Stimulated activated CD4-positive, alpha-beta T cell treated with anti-CD3 and anti-CD28 coated beads, TNF-alpha, amount 100 ng/mL, for 4 hours (primary cell): Measurements from ENCODE around the gene PSMB4.
"Not testable (repeated sequence)": the region's sequence is repeated elsewhere in the genome, so short reads cannot be mapped to it uniquely, and the experiment has no call there.

Experiments
- DNase-seq, 3 experiments: peaks; one replicate each; pipeline ENCODE4 v3.0.0-alpha.2; 2020; ENCODE audit warnings: low read depth in 3 of 3

The PSMB4 gene

DNA sequence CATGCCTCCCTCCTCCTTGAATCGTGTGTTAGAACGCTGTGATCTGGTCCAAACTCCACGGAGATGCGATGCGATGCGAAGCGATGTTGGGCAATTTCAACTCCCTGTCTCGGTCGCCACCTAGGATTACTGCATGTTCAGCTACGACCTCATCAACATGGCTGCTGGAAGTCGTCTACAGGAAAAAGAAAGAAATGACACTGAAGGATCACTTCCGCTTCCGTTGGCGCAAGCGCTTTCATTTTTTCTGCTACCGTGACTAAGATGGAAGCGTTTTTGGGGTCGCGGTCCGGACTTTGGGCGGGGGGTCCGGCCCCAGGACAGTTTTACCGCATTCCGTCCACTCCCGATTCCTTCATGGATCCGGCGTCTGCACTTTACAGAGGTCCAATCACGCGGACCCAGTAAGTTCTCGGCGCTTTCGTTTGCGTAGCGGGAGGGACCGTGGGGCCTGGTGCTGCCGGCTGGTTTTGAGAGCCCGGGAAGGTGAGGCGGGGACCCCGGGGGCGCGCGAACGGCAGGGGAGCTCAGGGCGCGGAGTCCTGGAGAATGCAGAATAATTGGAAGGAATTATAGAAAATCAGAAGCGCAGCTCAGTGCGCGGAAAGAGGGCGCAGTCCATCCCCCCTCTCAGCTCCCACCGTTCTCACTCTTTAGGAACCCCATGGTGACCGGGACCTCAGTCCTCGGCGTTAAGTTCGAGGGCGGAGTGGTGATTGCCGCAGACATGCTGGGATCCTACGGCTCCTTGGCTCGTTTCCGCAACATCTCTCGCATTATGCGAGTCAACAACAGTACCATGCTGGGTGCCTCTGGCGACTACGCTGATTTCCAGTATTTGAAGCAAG is at the start of gene PSMB4:
PSMB4 (plus strand) TSS at position 250 of the 848 bp plus-strand sequence; CDS start at position 265, 15 bp downstream.
- DNase-seq = peak; percentile 46 to 68 (median 64)

DNA sequence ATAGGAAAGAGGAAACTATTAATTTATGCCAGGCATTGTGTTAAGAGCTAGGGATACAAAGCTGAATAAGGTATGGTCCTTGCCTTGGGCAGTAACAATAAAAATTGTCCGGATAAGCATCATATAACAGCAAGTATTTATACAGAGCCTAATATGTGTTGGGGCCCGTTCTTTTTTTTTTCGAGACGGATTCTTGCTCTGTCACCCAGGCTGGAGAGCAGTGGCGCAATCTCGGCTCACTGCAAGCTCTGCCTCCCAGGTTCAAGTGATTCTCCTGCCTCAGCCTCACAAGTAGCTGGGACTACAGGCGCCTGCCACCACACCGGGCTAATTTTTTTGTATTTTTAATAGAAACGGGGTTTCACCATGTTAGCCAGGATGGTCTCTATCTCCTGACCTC is 49.0 kb upstream of the PSMB4 start:
- DNase-seq = not testable (repeated sequence)

DNA sequence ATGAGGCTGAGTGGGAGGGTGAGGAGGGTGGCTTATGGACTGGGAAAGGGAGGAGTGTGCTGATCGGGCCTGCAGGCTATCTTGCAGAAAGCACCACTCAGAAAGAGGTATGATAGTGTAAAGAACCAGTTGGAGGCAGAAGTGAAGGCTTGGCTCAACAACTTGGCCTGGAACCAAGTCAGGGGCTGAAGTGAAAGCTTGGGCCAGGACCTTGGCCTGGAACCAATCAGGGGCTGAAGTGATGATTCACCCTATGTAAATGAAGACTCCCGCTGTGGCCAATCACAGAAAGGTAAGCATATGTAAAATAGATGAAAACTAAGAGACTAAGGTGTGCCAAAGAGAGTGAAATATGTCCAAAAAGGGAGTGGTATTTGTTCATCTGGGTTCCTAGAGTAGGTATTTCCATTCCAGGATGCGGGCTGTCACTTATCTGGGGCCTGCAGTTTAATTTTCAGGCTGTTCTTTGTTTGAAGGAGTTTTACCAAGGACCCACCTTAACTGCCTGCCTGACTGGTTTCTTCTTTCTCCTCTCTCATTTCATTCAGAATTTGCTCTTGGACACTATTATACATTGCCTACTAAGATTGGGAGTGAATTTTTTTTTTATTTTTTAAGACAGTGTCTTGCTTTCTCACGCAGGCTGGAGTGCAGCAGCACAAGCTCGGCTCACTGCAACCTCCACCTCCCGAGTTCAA is 47.2 kb upstream of the PSMB4 start:
- no peak for DNase-seq

- DNase-seq = no peak
Measured at GRCh38 chr1:151356696-151357095, 42.7 kb upstream of the PSMB4 start.

GRCh38 chr1:151361883-151362282 is 37.5 kb upstream of the PSMB4 start:
- DNase-seq = no peak

- no peak for DNase-seq
Measured at GRCh38 chr1:151362308-151363155, 36.8 kb upstream of the PSMB4 start.

DNA sequence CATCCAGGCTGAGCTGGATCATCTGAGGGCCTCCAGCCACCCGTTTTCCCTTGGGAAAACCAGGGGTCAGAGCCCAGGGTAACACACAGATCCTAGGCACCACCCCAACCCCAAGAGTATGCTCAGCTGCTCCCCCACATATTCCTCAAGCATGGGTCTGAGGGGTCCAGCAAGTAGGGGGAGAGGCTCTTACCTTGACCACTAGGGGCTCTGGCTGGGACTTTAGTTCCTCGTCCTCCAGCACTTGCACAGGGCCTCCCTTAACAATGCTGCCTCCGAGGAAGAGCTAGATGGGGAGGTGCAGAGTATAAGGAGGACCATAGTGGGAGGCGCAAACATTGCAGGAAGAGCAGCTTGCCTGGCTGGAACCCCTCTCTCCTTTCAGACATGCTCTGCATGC is 34.4 kb upstream of the PSMB4 start:
- DNase-seq = no peak

DNA sequence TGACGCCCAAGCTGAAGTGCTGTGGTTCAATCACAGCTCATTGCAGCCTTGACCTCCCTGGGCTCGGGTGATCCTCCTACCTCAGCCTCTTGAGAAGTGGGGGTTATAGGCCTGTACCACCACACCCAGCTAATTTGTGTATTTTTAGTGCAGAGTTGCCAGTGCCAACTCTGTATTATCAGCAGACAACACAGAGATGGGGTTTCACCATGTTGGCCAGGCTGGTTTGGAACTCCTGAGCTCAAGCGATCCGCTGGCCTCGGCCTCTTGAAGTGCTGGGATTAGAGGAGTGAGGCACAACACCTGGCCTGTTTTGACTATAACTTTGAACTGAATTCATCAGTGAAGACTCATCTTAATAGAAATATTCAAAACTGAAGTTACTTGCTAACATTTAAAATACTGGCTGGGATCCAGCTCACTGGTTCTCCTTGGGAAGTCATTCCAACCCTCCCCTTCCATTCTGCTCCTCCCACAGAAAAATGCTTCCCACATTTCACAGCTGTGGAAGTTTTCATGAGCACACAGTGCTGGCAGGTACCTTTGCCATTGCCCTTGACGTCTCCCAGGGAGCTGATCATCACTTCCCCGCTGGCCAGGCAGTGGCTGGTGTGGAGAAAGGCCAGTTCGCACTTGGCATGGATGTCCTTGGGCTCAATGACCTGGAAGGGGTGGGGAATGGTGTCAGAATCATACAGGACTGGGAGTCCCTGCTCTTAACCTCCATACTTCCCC is 31.5 kb upstream of the PSMB4 start:
- DNase-seq = no peak

DNA sequence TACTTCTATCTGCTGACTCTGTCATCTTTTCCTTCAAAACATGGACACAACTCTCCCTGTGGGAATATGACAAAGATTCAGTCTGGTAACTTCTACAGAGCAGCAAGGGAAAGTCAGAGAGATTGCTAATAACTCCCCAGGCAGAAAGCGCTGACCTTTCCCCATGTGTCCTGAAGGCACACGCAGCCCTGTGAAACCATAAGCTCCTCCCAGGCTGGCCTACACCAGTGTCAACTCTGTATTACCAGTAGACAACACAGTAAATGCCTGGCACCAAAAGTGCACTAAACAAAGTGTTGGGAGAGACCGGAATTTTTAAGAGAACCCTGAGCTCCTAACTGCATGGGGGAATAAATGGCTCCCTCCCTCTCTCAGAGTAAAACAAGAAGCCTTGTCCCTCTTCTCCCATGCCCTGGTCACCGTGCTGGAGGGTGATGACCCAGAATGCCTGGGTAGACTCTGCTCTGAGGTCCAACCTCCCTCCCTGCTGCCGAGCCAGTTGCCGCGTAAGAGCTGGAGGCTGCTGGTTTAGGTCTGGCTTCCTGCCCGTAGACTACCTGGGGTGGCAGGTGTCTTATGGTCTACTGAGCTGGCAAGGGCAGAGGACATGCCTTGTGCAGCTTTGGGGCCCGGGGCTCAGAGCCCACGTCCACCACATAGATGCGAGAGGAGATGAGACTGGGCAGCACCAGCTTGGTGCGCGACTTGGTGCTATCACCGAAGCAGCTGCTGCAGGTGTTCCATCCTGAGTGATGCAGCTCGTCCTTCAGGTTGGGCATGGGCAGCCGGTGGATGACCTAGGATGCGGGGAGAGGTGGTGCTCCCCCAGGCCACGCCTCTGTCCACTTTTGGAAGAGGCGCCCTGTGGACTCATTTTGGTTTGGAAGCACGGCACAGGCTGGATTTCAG is 30.7 kb upstream of the PSMB4 start:
- DNase-seq = no peak

- DNase-seq = no peak
Measured at GRCh38 chr1:151369302-151369610, 30.1 kb upstream of the PSMB4 start.

DNA sequence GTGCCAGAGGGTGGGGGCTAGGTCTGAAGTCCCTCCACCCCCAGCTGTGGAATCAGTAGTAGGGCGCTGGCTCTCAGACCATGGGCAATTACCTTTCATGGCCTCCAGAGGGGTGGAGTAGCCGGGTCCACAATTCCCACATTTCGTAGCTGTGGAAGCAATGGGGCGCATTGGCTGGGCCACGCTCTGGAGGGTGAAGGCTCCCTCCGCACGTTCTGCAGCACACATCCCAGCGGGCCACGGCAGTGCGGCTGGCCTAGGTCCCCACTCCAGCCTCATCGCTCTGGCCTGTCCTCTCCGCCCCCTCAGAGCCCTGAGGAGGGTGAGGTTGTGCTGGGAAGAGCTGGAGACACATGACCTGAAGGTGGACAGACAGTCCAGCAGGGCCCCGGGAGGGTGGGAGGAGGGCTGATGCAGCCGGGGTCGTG is 29.7 kb upstream of the PSMB4 start:
- DNase-seq = no peak

DNA sequence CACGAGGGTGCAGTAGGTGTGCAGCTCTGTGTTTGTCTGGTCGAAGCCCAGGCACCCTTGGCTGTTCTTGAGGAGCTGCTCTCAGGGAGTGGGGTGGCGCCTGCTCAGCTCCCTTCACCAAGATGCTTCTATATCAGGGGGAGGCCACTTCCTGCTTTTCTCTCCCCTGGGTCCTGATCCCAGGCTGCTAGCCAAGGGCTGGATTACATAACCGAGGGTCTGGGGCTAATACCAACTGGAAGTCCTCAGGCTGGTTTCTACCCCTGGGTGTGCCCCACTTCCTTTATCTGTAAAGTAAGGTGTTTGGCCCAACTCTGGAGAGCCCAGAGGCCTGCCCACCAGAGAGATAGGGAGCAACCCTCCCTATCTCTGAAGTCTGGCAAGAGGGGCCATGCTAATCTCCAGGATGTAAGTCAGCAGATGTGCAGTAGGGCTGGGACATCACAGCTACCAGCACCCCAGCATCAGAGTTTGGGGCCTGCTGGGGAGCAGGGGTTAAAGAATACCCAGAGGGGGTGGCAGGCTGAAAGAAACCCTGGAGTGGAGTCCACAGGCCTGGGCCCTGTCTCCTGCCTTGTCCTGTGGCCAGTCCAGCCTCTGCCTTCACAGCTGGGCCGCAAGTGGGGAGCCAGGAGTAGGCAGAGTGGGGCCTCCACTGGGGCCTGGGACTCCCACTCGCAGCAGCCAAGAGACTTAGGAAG is 29.0 kb upstream of the PSMB4 start:
- DNase-seq = no peak

DNA sequence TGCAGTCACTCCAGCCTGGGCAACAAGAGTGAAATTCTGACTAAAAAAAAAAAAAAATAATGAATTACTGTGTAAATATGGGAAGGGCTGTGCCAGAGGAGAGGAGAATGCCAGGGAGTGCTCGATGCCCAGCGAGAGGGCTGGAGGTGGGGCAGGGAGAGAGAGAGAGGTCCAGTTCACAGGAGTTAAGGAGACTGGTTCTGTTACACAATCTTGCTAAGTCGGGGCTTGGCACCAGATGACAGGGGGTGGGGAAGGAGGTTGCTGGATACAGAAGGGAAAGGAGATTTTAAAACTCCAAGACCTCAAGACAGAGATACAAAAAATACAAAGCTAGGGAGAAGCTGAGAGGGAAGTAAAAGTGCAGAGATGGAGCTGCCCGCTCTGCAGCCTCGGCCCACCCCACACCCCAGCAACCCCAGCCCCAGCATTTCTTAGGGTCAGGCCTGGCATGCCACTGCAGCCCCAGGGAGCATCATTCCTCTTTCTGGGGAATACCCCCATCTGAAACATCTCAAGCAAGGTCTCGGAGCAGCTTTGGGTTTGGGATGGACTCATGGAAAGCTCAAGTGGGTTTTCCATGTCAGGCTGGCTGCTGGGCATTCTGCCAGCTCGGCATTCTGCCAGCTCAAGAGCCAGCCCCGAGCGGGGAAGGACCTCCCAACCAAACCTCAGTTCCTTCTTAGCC is 27.9 kb upstream of the PSMB4 start:
- no peak for DNase-seq

- DNase-seq = no peak
Measured at GRCh38 chr1:151372058-151372934, 27.1 kb upstream of the PSMB4 start, which contains the start of gene SELENBP1. SELENBP1 (minus strand) TSS chr1:151372705; CDS start chr1:151372641, 64 bp downstream.

- no peak for DNase-seq
Measured at GRCh38 chr1:151373196-151373595, 26.2 kb upstream of the PSMB4 start.

DNA sequence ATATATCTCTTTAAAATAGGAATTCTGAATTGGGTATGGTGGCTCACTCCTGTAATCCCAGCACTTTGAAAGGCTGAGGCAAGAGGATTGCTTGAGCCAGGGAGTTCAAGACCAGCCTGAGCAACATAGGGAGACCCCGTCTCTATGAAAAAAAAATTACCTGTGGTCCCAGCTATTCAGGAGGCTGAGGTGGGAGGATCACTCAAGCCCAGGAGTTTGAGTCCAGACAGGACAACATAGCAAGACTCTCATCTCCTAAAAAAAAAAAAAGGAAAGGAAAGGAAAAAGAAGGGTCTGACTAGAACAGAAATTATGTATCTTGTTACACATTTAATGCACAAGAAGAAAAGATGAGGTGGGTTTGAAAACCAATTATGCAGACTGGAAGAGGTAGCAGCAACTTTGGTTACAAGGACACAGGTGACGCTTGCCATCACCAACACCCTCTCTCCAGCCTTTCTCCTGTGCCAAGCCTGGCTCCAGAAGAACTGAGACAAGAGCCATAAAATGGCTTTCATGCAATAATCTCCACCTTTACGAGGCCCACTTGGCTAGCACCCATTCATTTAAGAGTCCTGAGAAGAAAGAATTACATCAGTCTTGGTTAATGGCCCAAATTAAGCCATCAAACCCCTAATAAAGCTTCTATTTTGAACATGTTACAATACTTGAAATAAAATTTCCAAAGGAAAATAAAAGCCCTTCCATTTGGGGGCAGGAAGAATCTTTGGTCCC is 22.1 kb upstream of the PSMB4 start:
- DNase-seq = no peak

- DNase-seq = no peak
Measured at GRCh38 chr1:151384584-151384983, 14.8 kb upstream of the PSMB4 start.

DNA sequence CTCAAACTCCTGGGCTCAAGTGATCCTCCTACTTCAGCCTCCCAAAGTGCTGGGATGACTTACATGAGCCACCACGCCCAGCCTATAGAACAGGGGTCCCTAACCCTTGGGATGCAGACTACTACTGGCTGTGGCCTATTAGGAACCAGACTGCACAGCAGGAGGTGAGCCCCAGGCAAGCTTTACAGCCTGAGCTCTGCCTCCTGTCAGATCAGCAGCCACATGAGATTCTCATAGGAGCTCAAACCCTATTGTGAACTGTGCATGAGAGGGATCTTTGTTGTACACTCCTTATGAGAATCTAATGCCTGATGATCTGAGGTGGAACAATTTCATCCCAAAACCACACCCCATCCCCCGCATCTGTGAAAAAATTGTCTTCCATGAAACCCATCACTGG is 13.4 kb upstream of the PSMB4 start:
- DNase-seq = no peak
